ENCODE measurements around the gene VPS9D1. TPM values are rescaled to one million over a fixed set of nuclear protein-coding genes. Genes with fewer than 3 reads are reported as not detected.
"Not testable (repeated sequence)": the region's sequence is repeated elsewhere in the genome, so short reads cannot be mapped to it uniquely, and the experiment has no call there.

The VPS9D1 gene
- total RNA-seq, 1 experiment from 2014 or later, result 4.7 TPM

GRCh38 chr16:89693931-89694783, 26.5 kb downstream of the VPS9D1 start:
- DNase-seq (ENCODE audit: low read depth), result no peak

- DNase-seq (ENCODE audit: low read depth), result no peak
Measured at GRCh38 chr16:89693289-89693731, 27.4 kb downstream of the VPS9D1 start.

GRCh38 chr16:89691986-89692569, 28.6 kb downstream of the VPS9D1 start:
- DNase-seq (ENCODE audit: low read depth), result no peak

- DNase-seq (ENCODE audit: low read depth), result no peak
Measured at GRCh38 chr16:89691231-89691985, 29.3 kb downstream of the VPS9D1 start.

GRCh38 chr16:89690392-89690901, 30.3 kb downstream of the VPS9D1 start:
- DNase-seq (ENCODE audit: low read depth), result no peak

GRCh38 chr16:89689621-89690020, 31.1 kb downstream of the VPS9D1 start:
- not testable (repeated sequence) for DNase-seq (ENCODE audit: low read depth)

GRCh38 chr16:89689142-89689541, 31.6 kb downstream of the VPS9D1 start:
- no peak for DNase-seq (ENCODE audit: low read depth)

DNA sequence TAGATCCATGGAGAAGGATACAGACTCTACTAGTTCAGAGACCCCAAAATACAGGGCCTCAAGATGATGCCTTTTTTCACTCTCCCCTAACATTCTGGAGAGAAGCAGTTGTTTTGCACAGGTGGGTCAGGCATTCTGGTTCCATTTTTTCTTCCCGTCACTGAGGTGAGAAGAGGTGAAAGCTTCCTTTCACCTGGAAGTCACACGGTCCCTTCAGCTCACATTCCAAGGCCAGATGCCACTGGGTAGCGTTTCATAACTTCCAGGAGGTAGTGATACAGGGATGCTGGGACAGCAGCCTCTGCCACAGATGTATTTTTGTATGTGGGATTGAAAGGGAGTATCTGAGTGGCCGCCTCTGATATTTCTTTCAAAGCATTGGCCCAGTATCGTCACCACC, 32.3 kb downstream of the VPS9D1 start:
- no peak for DNase-seq (ENCODE audit: low read depth)

DNA sequence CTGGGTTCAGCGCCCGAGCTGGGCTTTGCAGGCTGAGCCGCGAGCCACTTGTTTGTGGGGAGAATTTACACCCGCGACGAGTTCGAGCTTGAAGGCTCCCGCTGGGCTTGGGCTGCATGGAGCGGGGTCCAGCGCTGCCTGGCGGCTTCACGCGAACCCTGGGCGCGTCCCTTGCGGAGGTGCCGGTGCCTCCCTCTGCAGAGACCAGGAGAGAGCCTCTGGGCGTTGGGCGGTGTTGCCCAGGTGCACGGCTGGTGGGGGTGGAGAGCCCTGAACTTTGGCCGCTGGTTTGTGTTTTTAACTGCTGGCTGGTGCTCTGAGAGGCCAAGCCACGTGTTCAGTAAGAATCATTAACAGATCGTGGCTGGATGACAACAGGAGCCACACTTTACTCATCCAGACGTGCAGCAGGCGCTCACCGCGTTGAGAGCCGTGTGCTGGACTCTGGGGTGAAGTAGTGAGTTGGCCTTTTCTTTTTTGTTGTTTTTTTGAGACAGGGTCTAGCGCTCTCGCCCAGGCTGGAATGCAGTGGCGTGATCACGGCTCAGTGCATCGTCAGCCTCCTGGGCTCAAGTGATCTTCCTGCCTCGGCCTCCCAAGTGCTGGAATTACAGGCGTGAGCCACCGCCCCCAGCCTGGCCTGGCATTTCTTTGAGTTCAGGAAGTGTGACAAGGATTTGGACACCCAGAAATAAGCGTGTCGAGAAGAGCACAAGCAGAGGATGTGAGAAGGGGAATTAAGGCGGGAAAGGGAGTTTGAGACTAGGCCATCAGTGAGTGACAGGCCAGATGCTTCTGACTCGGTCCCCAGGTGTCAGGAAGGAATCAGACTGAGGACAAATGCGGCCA, 33.4 kb downstream of the VPS9D1 start:
- peak; percentile 49 for DNase-seq (ENCODE audit: low read depth)

DNA sequence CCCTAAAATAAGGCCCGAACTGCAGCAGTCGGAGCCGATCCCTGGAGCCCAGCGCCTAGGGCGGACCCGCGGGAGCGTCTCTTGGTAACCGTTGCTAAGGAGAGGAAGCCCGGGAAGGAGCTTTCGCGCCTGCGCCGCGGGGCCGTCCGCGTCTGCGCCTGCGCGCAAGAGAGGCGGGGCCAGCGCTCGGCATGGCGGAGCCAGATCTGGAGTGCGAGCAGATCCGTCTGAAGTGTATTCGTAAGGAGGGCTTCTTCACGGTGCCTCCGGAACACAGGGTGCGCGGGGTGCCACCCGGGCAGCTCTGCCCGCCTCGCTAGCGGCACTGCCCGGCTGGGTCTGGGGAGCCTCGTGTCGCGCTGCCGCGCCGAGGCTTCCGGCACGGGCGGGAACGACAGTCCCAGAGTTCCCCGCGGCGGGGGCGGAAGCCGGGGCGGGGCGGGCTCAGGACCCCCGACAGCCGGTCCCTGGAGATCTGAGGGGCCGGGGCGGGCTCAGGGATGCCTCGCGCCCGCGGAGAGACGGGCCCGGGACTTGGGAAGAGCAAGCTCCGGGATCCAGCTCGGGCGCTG, 34.1 kb downstream of the VPS9D1 start, which contains the start of gene CDK10:
Gene CDK10, plus strand, starts transcription at position 170 of the 572 bp plus-strand sequence. Its CDS starts 22 bp downstream, at position 192.
- DNase-seq (ENCODE audit: low read depth), result peak; percentile 71

DNA sequence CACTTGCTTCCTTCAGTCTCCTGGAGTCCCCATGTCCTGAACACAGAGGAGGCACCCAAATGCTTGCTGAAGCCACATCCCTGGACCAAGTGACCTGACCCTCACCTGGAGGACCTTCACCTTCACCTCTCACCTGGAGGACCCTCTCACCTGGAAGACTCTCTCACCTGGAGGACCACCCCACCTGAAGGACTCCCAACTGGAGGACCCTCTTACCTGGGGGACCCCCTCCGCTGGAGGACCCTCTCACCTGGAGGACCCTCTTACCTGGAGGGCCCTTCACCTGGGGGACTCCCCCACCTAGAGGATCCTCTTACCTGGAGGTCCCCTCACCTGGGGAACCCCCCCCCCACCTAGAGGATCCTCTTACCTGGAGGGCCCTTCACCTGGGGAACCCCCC, 34.8 kb downstream of the VPS9D1 start:
- no peak for DNase-seq (ENCODE audit: low read depth)

DNA sequence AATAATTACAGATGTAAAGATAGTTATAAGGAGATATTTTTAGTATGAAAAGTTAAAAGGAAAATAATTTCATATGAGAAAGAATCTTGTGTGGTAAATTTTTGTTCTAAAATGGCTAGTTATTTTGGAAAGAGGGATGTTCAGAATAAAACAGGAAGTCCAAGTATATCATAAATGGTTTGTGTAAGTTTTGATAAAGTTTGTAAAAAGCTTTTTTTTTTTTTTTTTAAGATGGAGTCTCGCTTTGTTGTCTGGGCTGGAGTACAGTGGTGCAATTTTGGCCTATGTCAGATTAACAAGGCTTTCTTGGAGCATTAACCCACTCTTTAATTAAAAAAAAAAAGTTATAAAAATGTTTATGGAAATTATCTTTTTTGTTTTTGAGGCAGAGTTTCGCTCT, 42.4 kb downstream of the VPS9D1 start:
- DNase-seq (ENCODE audit: low read depth), result no peak

GRCh38 chr16:89672177-89672941, 48.3 kb downstream of the VPS9D1 start:
- DNase-seq (ENCODE audit: low read depth), result no peak

GRCh38 chr16:89671565-89671964, 49.1 kb downstream of the VPS9D1 start:
- DNase-seq (ENCODE audit: low read depth), result not testable (repeated sequence)

GRCh38 chr16:89670496-89671431, 49.9 kb downstream of the VPS9D1 start:
- no peak for DNase-seq (ENCODE audit: low read depth)

- DNase-seq (ENCODE audit: low read depth), result no peak
Measured at GRCh38 chr16:89669755-89670154, 50.9 kb downstream of the VPS9D1 start.

- DNase-seq (ENCODE audit: low read depth), result no peak
Measured at GRCh38 chr16:89668790-89669158, 51.9 kb downstream of the VPS9D1 start.

GRCh38 chr16:89667633-89668032, 53.1 kb downstream of the VPS9D1 start:
- no peak for DNase-seq (ENCODE audit: low read depth)

GRCh38 chr16:89667000-89667399, 53.7 kb downstream of the VPS9D1 start:
- DNase-seq (ENCODE audit: low read depth), result peak; percentile 41

Data from Daoy (cell line).